Uterus (tissue), 4 donors: ENCODE data around the gene COL8A1. TPM values are rescaled to one million over a fixed set of nuclear protein-coding genes. Genes with fewer than 3 reads are reported as not detected.

ENCODE experiments used
- DNase-seq, 2 donors: peaks; one replicate each; pipeline ENCODE4 v3.0.0-alpha.2; 2019 to 2020
- H3K27ac ChIP-seq, 2 donors: fragments of 200-600 bp; sonication (generic); 1 replicate in 1 of 2; 2 replicates in 1 of 2; pipeline ENCODE4 v1.5.1; 2016 to 2018
- H3K27me3 ChIP-seq, 2 donors: fragments of 200-600 bp; sonication (generic); one replicate each; pipeline ENCODE4 v1.5.1; 2018 to 2019; ENCODE audit warnings: control low read depth in 1 of 2
- H3K36me3 ChIP-seq, 2 donors: fragments of 200-600 bp; sonication (generic); one replicate each; pipeline ENCODE4 v1.5.1; 2019; ENCODE audit warnings: control low read depth in 1 of 2
- H3K4me1 ChIP-seq, 2 donors: fragments of 200-600 bp; sonication (generic); one replicate each; pipeline ENCODE4 v1.5.1; 2018 to 2019; ENCODE audit warnings: control low read depth in 1 of 2
- H3K4me3 ChIP-seq, 2 donors: fragments of 200-600 bp; sonication (generic); 1 replicate in 1 of 2; 2 replicates in 1 of 2; pipeline ENCODE4 v1.5.1; 2018 to 2019; ENCODE audit warnings: mild to moderate bottlenecking in 1 of 2
- H3K9me3 ChIP-seq, 2 donors: fragments of 200-600 bp; sonication (generic); one replicate each; pipeline ENCODE4 v1.5.1; 2019; ENCODE audit warnings: control low read depth in 1 of 2
- CTCF ChIP-seq, 4 experiments: fragments of 200-600 bp in 2 of 4; fragments of 450-650 bp in 2 of 4; sonication (generic) in 2 of 4; IDR thresholded peaks; one replicate each; pipeline ENCODE4 v1.5.1; 2016 to 2019; ENCODE audit warnings: antibody characterized with exemption in 4 of 4, mild to moderate bottlenecking in 2 of 4, moderate library complexity in 1 of 4
- POLR2A ChIP-seq, 2 donors: fragments of 450-650 bp; IDR thresholded peaks; one replicate each; pipeline ENCODE4 v1.6.1; 2016; ENCODE audit warnings: antibody characterized with exemption in 2 of 2, mild to moderate bottlenecking in 1 of 2, moderate library complexity in 1 of 2
- intact Hi-C: fragments of 100-400 bp; cut with DNase I; formaldehyde crosslinking; loops from one replicate; pipeline ENCODE4 v1.15.1; 2023; ENCODE audit warnings: low total_unique reads
- total RNA-seq, 4 donors: library from RNA; depleted of rRNA in 3 of 4; stranded (reverse); fragments of >200 nt in 3 of 4; gene quantifications; one replicate each; pipeline versions ENCODE4 v1.1.0 to v1.2.4, GENCODE V29; 2014 to 2023
- donor health status: DM: yes; HTN: yes; CAD: no.

COL8A1 gene
- total RNA-seq, 4 donors from 2014 or later: 2.6 to 30.9 (median 18.0) TPM

GRCh38 chr3:99607151-99607550, 31.2 kb upstream of the COL8A1 start:
- Histone ChIP-seq H3K36me3 (no peaks in the 10 kb centered on the region), H3K9me3 (no peaks in the 10 kb centered on the region), H3K27me3 (no peaks in the 10 kb centered on the region), H3K4me3 (no peak overlapping the region), H3K4me1 (no peaks in the 10 kb centered on the region), H3K27ac (no peak overlapping the region)
- intact Hi-C loops: no loop called here
- TF ChIP-seq POLR2A (IDR thresholded peaks at IDR 0.05): no peak
- no peak for TF ChIP-seq CTCF (IDR thresholded peaks at IDR 0.05)
- no peak for DNase-seq

GRCh38 chr3:99614768-99615167, 23.6 kb upstream of the COL8A1 start:
- Histone ChIP-seq H3K36me3 (no peaks in the 10 kb centered on the region), H3K9me3 (peaks cover 0 to 3% of the 10 kb centered on the region in 2 donors), H3K4me3 (no peak overlapping the region), H3K4me1 (no peaks in the 10 kb centered on the region), H3K27ac (no peak overlapping the region), H3K27me3 (no peaks in the 10 kb centered on the region)
- DNase-seq: no peak
- no peak for TF ChIP-seq CTCF (IDR thresholded peaks at IDR 0.05)
- no peak for TF ChIP-seq POLR2A (IDR thresholded peaks at IDR 0.05)
- intact Hi-C loops: no loop called here

GRCh38 chr3:99620077-99620767, 18.2 kb upstream of the COL8A1 start:
- H3K4me3 ChIP-seq: no peak overlapping the region
- H3K36me3 ChIP-seq: no peaks in the 10 kb centered on the region
- no peak for TF ChIP-seq POLR2A (IDR thresholded peaks at IDR 0.05)
- TF ChIP-seq CTCF (IDR thresholded peaks at IDR 0.05): no peak
- no peaks in the 10 kb centered on the region for H3K4me1 ChIP-seq
- DNase-seq: no peak
- intact Hi-C loops: no loop called here
- no peaks in the 10 kb centered on the region for H3K27me3 ChIP-seq
- no peak overlapping the region for H3K27ac ChIP-seq
- peaks cover 0 to under 1% of the 10 kb centered on the region in 2 donors for H3K9me3 ChIP-seq

- Histone ChIP-seq H3K9me3 (no peaks in the 10 kb centered on the region), H3K36me3 (no peaks in the 10 kb centered on the region), H3K27ac (no peak overlapping the region), H3K4me1 (no peaks in the 10 kb centered on the region), H3K4me3 (no peak overlapping the region), H3K27me3 (no peaks in the 10 kb centered on the region)
- no peak for TF ChIP-seq CTCF (IDR thresholded peaks at IDR 0.05)
- no peak for TF ChIP-seq POLR2A (IDR thresholded peaks at IDR 0.05)
- intact Hi-C loops: no loop called here
- DNase-seq: no peak
Measured at GRCh38 chr3:99620976-99621375, 17.4 kb upstream of the COL8A1 start.

GRCh38 chr3:99624496-99625236, 13.7 kb upstream of the COL8A1 start:
- TF ChIP-seq POLR2A (IDR thresholded peaks at IDR 0.05) (no peak), CTCF (IDR thresholded peaks at IDR 0.05) (no peak)
- H3K27ac ChIP-seq: no peak overlapping the region
- no peaks in the 10 kb centered on the region for H3K4me1 ChIP-seq
- H3K27me3 ChIP-seq: no peaks in the 10 kb centered on the region
- H3K9me3 ChIP-seq: no peaks in the 10 kb centered on the region
- H3K4me3 ChIP-seq: no peak overlapping the region
- H3K36me3 ChIP-seq: no peaks in the 10 kb centered on the region
- intact Hi-C loops: no loop called here
- DNase-seq: no peak
